ENCODE measurements around the gene SLC25A19.

DNA sequence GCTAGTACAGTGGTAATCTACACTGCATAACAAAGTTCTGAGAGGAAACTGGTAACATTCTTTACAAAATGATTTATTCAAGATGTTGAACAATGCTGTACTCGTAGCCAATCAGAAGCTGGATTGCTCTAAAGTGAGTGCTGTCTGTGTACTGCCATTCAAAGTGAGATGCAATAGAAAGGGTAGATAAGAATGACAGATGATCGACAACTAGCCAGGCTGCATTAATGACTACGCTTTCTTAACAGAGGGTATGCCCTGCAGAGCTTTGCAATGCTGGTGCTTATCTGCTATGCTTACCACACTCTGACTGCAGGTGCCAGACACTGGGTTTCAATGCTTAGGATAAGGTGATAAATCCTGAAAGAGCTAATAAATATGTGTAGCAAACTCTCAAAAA is 46.1 kb upstream of the SLC25A19 start:
- TF ChIP-seq, protein P1, sequence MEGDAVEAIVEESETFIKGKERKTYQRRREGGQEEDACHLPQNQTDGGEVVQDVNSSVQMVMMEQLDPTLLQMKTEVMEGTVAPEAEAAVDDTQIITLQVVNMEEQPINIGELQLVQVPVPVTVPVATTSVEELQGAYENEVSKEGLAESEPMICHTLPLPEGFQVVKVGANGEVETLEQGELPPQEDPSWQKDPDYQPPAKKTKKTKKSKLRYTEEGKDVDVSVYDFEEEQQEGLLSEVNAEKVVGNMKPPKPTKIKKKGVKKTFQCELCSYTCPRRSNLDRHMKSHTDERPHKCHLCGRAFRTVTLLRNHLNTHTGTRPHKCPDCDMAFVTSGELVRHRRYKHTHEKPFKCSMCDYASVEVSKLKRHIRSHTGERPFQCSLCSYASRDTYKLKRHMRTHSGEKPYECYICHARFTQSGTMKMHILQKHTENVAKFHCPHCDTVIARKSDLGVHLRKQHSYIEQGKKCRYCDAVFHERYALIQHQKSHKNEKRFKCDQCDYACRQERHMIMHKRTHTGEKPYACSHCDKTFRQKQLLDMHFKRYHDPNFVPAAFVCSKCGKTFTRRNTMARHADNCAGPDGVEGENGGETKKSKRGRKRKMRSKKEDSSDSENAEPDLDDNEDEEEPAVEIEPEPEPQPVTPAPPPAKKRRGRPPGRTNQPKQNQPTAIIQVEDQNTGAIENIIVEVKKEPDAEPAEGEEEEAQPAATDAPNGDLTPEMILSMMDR (IDR thresholded peaks at IDR 0.05): no peak
- no peak for TF ChIP-seq POLR2A (IDR thresholded peaks at IDR 0.05)

All from right lobe of liver (tissue), 4 donors.